Vagina (tissue), 2 donors: ENCODE results near the gene TMEM39B.

ENCODE experiments used
- CTCF ChIP-seq, 3 experiments: fragments of 450-650 bp in 2 of 3; fragments of 200-600 bp in 1 of 3; sonication (generic) in 1 of 3; IDR thresholded peaks; one replicate each; pipeline ENCODE4 v1.5.1; 2017 to 2019; ENCODE audit warnings: antibody characterized with exemption in 3 of 3, mild to moderate bottlenecking in 2 of 3, moderate library complexity in 2 of 3
- POLR2A ChIP-seq, 2 donors: fragments of 450-650 bp; IDR thresholded peaks; one replicate each; pipeline ENCODE4 v1.6.1; 2017; ENCODE audit warnings: antibody characterized with exemption in 2 of 2, mild to moderate bottlenecking in 2 of 2, moderate library complexity in 2 of 2
- POLR2AphosphoS5 ChIP-seq, 2 donors: sonication (generic); formaldehyde crosslinking; IDR thresholded peaks; one replicate each; pipeline ENCODE4 v1.9.0; 2017; ENCODE audit warnings: antibody characterized with exemption in 2 of 2, mild to moderate bottlenecking in 2 of 2, low read depth in 1 of 2; ENCODE audit not compliant: insufficient read depth in 1 of 2

- TF ChIP-seq CTCF (IDR thresholded peaks at IDR 0.05) (no peak), POLR2A (IDR thresholded peaks at IDR 0.05) (no peak), POLR2AphosphoS5 (IDR thresholded peaks at IDR 0.05; ENCODE audit: insufficient read depth in 1 of 2, low read depth in 1 of 2) (no peak)
Measured at GRCh38 chr1:32082022-32082421, 9.3 kb downstream of the TMEM39B start.
